DMS114 treated with DMSO at 0.1 percent for 48 hours (cell line): ENCODE measurements around the gene STYK1.
"Not testable (repeated sequence)": the region's sequence is repeated elsewhere in the genome, so short reads cannot be mapped to it uniquely, and the experiment has no call there.

Source experiments
- DNase-seq: peaks from one replicate; lab custom pipeline; 2025; ENCODE audit not compliant: unreplicated experiment; lab: John Stamatoyannopoulos, UW

Gene STYK1

GRCh38 chr12:10623131-10623530 is 50.7 kb downstream of the STYK1 start:
- DNase-seq, result no peak

- DNase-seq, result no peak
Observed at GRCh38 chr12:10621278-10621677, 52.6 kb downstream of the STYK1 start.

GRCh38 chr12:10620078-10620779 is 53.6 kb downstream of the STYK1 start:
- no peak for DNase-seq

- DNase-seq, result no peak
Observed at GRCh38 chr12:10618338-10618987, 55.4 kb downstream of the STYK1 start.

DNA sequence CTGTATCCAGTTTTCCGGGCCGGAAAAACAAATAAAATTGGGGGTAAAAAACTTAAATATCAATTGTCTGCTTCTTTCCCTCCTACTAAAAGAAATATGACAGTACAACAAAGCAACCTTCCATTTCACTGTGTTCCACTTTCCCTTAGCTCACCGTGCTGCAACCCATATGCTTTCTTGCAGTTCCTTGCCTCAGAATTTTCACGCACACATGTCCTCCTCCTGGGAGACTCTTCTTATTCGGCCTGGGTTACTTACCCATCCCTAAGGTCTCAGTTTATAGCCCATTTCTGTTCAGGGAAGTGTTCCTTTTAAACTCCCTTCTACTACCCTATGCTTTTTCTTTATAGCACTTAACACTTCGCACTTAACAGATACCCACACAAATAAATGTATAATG is 56.0 kb downstream of the STYK1 start:
- DNase-seq, result no peak

DNA sequence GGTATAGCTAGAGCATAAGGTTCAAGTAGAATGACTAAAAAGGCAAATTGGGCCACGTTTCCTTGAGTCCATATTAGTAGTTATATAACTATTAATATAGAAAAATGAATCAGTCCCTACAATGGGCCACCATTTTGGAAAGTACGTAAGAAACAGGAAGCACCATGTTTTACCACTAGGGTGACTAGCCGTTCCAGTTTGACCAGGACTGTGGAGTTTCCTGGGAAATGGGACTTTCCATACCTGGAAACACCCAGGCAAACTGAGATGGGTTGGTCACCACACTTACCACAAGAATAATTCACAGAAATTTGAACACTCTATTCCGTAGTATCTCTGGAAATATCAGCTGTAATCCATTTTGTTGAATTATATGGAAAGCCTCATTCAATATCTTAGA is 58.3 kb downstream of the STYK1 start:
- DNase-seq, result no peak

- DNase-seq, result no peak
Observed at GRCh38 chr12:10614056-10614370, 59.8 kb downstream of the STYK1 start.

DNA sequence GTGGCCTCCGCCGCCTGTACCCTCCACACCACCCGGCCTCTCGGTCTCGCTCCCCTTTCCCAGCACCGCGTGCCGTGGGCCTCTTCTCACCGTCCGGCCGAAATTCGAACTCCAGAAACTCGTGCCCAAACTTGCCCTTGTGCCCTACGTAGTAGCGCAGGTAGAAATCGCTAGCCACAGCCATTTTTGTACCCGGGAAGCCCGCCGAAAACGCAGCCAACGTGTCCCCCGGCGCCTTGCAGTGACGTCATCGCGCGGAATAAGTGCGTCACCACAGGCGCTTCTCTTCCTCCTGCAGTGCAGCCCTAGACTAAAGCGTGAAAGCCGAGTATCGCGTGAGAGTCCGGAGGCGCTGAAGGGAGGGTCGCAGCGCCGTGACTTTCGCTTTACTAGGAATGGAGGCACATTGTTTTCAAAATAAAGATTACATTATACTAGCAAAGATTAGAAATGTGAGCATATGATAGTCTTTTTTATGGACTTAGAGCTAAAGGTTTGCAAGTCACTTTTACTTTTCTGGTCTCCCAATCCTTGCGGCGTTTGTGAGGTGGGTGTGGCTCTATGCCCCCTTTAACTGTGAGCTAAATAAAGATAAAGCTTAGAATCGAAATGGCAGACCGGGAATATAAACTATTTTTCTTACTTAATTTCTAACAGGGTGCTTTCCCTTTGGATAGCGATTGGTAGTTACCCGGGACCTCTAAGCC is 60.4 kb downstream of the STYK1 start, which contains the start of gene MAGOHB:
MAGOHB (minus strand) TSS at position 261 of the 707 bp plus-strand sequence; CDS start at position 184, 77 bp downstream.
- DNase-seq, result peak; percentile 93

- DNase-seq, result peak; percentile 59
Observed at GRCh38 chr12:10612984-10613348, 60.9 kb downstream of the STYK1 start.

GRCh38 chr12:10612110-10612509 is 61.7 kb downstream of the STYK1 start:
- no peak for DNase-seq

DNA sequence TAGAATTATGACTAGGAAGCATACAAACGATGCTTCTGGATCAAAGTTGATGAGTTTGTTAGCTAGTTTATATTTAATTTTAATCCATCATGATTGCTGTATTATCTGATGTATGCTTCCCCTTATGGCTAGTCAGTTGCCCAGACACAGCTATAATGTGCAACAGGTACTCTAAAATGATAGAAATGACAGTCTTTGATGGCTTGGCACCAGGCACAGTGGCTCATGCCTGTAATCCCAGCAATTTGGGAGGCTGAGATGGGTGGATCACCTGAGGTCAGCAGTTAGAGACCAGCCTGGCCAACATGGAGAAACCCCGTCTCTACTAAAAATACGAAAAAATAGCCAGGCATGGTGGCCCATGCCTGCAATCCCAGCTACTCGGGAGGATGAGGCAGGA is 62.6 kb downstream of the STYK1 start:
- not testable (repeated sequence) for DNase-seq

DNA sequence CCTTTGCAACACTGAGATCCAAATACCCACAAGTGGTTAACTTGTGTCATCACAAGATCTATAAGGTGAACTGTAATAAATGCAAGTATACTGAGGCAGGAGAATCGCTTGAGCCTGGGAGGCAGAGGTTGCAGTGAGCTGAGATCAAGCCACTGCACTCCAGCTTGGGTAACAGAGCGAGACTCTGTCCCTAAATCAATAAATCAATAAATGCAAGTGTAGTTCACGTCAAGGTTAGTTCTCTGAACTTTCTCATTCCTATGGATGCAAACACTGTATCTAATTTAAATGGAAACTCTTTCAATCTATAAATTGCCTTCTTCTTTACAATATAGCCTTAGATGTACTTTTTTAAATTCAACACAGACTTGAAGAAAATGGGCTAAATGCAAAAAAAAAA is 63.7 kb downstream of the STYK1 start:
- no peak for DNase-seq

DNA sequence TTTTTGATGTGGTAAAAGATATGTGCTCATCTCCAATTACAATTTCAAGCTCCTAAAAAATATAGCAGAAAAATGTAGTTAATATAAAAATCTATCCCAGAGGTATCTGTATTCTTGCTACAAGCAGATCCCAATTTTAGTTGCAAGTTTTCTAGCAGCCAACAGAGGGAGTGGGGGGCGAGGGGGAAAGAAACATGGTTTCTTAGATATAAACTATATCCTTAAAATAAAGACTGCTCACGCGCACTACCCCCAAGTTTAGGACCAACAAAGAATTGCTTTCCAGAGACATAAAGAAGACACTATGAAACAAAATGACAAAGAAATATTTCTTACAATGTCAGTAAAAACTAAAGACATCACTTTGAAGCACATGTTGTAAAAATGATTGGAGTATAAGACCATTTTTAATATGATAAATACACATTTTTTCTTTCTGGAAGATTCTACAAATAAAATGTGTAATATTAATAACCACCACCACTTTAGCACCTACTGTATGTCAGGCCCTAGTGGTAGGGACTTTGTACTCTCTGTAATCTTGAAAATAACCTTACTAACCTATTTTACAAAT is 65.9 kb downstream of the STYK1 start:
- DNase-seq, result peak; percentile 50

DNA sequence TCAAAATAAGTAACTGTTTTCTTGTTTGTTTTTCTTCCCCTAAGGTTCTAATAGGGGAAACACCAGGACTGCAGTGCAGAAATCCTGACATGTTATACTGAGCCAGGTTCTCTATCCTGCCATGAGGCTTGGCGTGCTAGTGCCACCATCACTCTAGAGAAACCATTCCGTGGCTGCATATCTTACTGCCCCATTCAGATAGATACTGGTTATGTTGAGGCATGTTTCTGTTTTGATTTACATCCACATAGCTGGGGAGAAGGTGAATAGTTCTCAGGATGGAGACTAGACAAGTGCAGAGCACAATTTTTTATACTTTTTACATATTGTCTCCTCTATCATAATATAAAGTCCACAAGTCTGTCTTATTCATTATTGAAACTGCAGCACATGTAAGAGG is 72.0 kb downstream of the STYK1 start:
- DNase-seq, result no peak

GRCh38 chr12:10600988-10601387 is 72.9 kb downstream of the STYK1 start:
- no peak for DNase-seq

- no peak for DNase-seq
Observed at GRCh38 chr12:10595881-10596280, 78.0 kb downstream of the STYK1 start.

DNA sequence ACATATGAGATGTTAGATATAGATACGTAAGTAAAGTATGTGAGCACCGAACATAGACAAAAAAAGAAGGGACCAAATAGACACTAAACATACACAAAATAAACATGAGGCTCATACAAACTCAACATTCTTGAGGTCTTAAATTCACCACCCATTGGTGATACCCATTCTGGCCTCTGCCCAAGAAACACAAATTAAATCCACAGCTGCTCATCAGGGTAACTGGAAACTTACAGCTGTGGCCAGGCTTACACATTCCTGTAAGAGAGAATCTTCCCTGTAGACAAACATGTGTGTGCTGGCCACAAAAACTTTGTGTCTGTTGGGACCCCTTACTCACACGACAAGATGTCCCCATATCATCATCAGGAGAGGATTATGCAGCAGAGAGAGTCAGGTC is 82.9 kb downstream of the STYK1 start:
- DNase-seq, result no peak

GRCh38 chr12:10584415-10584814 is 89.4 kb downstream of the STYK1 start:
- DNase-seq, result no peak

GRCh38 chr12:10582704-10583103 is 91.1 kb downstream of the STYK1 start:
- no peak for DNase-seq

GRCh38 chr12:10582133-10582532 is 91.7 kb downstream of the STYK1 start:
- not testable (repeated sequence) for DNase-seq

- DNase-seq, result no peak
Observed at GRCh38 chr12:10574307-10574706, 99.5 kb downstream of the STYK1 start.

- not testable (repeated sequence) for DNase-seq
Observed at GRCh38 chr12:10572021-10572490, 101.8 kb downstream of the STYK1 start.
